K562 (cell line): ENCODE results near the gene COL4A2.
"Not testable (repeated sequence)": the region's sequence is repeated elsewhere in the genome, so short reads cannot be mapped to it uniquely, and the experiment has no call there.

Experiments used
- HNRNPK ChIP-seq: fragments of 200-400 bp; formaldehyde crosslinking; IDR thresholded peaks from one replicate; pipeline ENCODE4 v1.6.1; 2018; ENCODE audit warnings: mild to moderate bottlenecking, low read depth, low read length; ENCODE audit not compliant: poor library complexity, severe bottlenecking
- ZFX ChIP-seq: sonication (generic); formaldehyde crosslinking; IDR thresholded peaks from 2 replicates; pipeline ENCODE4 v1.8.0; 2022; ENCODE audit warnings: mild to moderate bottlenecking, missing genetic modification reagents, moderate library complexity
- TF ChIP-seq, protein P1 (sequence below), 3 experiments: IDR thresholded peaks in 2 of 3; conservative IDR thresholded peaks in 1 of 3; 2 replicates each; pipeline ENCODE4 v1.5.1; 2011 to 2012; ENCODE audit warnings: low read length in 3 of 3, mild to moderate bottlenecking in 3 of 3, control low read depth in 2 of 3, improper control_type of control experiment in 1 of 3, inconsistent platforms in 1 of 3, low read depth in 1 of 3, mixed read lengths in 1 of 3, moderate library complexity in 1 of 3; ENCODE audit not compliant: insufficient read depth in 2 of 3
- TF ChIP-seq, protein P2 (sequence below): fragments of 450-650 bp; formaldehyde crosslinking; IDR thresholded peaks from 2 replicates; pipeline ENCODE4 v1.4.0; 2020; ENCODE audit warnings: mild to moderate bottlenecking, moderate library complexity
- TF ChIP-seq, protein P3 (sequence below): fragments of 250-450 bp; sonication (Bioruptor Pico); IDR thresholded peaks from 2 replicates; pipeline ENCODE4 v1.8.0; 2021; ENCODE audit warnings: borderline replicate concordance, mild to moderate bottlenecking, moderate library complexity; ENCODE audit not compliant: poor library complexity, severe bottlenecking
- TF ChIP-seq, protein P4 (sequence below): sonication (generic); formaldehyde crosslinking; IDR thresholded peaks from 2 replicates; pipeline ENCODE4 v1.8.0; 2022; ENCODE audit warnings: missing genetic modification reagents, mild to moderate bottlenecking, moderate library complexity, borderline replicate concordance

DNA sequence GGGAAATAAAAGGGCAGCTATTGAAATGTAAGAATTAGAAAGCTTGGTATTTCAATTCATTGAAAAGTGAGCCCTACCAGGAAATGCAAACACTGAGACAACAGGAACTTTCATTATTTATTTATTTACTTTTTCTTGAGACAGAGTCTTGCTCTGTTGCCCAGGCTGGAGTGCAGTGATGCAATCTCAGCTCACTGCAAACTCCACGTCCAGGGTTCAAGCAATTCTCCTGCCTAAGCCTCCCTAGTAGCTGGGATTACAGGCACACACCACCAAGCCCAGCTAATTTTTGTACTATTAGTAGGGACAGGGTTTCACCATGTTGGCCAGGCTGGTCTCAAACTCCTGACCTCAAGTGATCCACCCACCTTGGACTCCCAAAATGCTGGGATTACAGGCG lies 225.2 kb downstream of the COL4A2 start:
- TF ChIP-seq, protein P1, sequence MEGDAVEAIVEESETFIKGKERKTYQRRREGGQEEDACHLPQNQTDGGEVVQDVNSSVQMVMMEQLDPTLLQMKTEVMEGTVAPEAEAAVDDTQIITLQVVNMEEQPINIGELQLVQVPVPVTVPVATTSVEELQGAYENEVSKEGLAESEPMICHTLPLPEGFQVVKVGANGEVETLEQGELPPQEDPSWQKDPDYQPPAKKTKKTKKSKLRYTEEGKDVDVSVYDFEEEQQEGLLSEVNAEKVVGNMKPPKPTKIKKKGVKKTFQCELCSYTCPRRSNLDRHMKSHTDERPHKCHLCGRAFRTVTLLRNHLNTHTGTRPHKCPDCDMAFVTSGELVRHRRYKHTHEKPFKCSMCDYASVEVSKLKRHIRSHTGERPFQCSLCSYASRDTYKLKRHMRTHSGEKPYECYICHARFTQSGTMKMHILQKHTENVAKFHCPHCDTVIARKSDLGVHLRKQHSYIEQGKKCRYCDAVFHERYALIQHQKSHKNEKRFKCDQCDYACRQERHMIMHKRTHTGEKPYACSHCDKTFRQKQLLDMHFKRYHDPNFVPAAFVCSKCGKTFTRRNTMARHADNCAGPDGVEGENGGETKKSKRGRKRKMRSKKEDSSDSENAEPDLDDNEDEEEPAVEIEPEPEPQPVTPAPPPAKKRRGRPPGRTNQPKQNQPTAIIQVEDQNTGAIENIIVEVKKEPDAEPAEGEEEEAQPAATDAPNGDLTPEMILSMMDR (IDR thresholded peaks at IDR 0.05 in 2 of 3, conservative IDR thresholded peaks at IDR 0.05 in 1 of 3; ENCODE audit: insufficient read depth in 2 of 3, low read depth in 1 of 3, low read length in 3 of 3), result not testable (repeated sequence)
- not testable (repeated sequence) for TF ChIP-seq ZFX (CRISPR knock-in tag); HNRNPK
- TF ChIP-seq, protein P2, sequence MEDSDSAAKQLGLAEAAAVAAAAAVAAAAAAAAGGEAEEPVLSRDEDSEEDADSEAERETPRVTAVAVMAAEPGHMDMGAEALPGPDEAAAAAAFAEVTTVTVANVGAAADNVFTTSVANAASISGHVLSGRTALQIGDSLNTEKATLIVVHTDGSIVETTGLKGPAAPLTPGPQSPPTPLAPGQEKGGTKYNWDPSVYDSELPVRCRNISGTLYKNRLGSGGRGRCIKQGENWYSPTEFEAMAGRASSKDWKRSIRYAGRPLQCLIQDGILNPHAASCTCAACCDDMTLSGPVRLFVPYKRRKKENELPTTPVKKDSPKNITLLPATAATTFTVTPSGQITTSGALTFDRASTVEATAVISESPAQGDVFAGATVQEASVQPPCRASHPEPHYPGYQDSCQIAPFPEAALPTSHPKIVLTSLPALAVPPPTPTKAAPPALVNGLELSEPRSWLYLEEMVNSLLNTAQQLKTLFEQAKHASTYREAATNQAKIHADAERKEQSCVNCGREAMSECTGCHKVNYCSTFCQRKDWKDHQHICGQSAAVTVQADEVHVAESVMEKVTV, result not testable (repeated sequence)
- TF ChIP-seq, protein P3, sequence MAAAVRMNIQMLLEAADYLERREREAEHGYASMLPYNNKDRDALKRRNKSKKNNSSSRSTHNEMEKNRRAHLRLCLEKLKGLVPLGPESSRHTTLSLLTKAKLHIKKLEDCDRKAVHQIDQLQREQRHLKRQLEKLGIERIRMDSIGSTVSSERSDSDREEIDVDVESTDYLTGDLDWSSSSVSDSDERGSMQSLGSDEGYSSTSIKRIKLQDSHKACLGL (CRISPR knock-in tag), result not testable (repeated sequence)
- TF ChIP-seq, protein P4, sequence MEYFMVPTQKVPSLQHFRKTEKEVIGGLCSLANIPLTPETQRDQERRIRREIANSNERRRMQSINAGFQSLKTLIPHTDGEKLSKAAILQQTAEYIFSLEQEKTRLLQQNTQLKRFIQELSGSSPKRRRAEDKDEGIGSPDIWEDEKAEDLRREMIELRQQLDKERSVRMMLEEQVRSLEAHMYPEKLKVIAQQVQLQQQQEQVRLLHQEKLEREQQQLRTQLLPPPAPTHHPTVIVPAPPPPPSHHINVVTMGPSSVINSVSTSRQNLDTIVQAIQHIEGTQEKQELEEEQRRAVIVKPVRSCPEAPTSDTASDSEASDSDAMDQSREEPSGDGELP (CRISPR knock-in tag), result not testable (repeated sequence)
